Pons (tissue), 1 donor: ENCODE results near the gene PI16.
A peak's percentile ranks its signal among the peaks of the same experiment; 100 is the strongest.
"Not testable (repeated sequence)": the region's sequence is repeated elsewhere in the genome, so short reads cannot be mapped to it uniquely, and the experiment has no call there.

ENCODE experiments used
- DNase-seq: peaks from one replicate; pipeline ENCODE4 v3.0.0-alpha.2; 2016; ENCODE audit warnings: low spot score

The PI16 gene

GRCh38 chr6:36929152-36929551 lies 25.4 kb upstream of the PI16 start:
- no peak for DNase-seq

- DNase-seq, result no peak
Observed at GRCh38 chr6:36929607-36930006, 24.9 kb upstream of the PI16 start.

- no peak for DNase-seq
Observed at GRCh38 chr6:36930483-36930882, 24.1 kb upstream of the PI16 start.

GRCh38 chr6:36933102-36933501 lies 21.4 kb upstream of the PI16 start:
- DNase-seq, result no peak

- DNase-seq, result no peak
Observed at GRCh38 chr6:36933519-36933918, 21.0 kb upstream of the PI16 start.

- DNase-seq, result no peak
Observed at GRCh38 chr6:36934901-36935300, 19.6 kb upstream of the PI16 start.

GRCh38 chr6:36936824-36937223 lies 17.7 kb upstream of the PI16 start:
- DNase-seq, result no peak

- no peak for DNase-seq
Observed at GRCh38 chr6:36937896-36938295, 16.6 kb upstream of the PI16 start.

- no peak for DNase-seq
Observed at GRCh38 chr6:36938536-36938935, 16.0 kb upstream of the PI16 start.

- DNase-seq, result not testable (repeated sequence)
Observed at GRCh38 chr6:36939005-36939404, 15.5 kb upstream of the PI16 start.

GRCh38 chr6:36940027-36940426 lies 14.5 kb upstream of the PI16 start:
- DNase-seq, result no peak

- not testable (repeated sequence) for DNase-seq
Observed at GRCh38 chr6:36941561-36941960, 13.0 kb upstream of the PI16 start.

- not testable (repeated sequence) for DNase-seq
Observed at GRCh38 chr6:36942329-36942728, 12.2 kb upstream of the PI16 start.

- no peak for DNase-seq
Observed at GRCh38 chr6:36944650-36945049, 9.9 kb upstream of the PI16 start.

- DNase-seq, result no peak
Observed at GRCh38 chr6:36945301-36945700, 9.2 kb upstream of the PI16 start.

- no peak for DNase-seq
Observed at GRCh38 chr6:36946526-36946925, 8.0 kb upstream of the PI16 start.

- DNase-seq, result peak; percentile 99
Observed at GRCh38 chr6:36947570-36948351, 6.8 kb upstream of the PI16 start.

GRCh38 chr6:36949076-36949475 lies 5.5 kb upstream of the PI16 start:
- DNase-seq, result not testable (repeated sequence)

- no peak for DNase-seq
Observed at GRCh38 chr6:36949636-36950035, 4.9 kb upstream of the PI16 start.

- DNase-seq, result no peak
Observed at GRCh38 chr6:36953931-36954261, 642 bp upstream of the PI16 start.

GRCh38 chr6:36955136-36955535 lies 598 bp downstream of the PI16 start:
- DNase-seq, result no peak

- DNase-seq, result no peak
Observed at GRCh38 chr6:36955671-36956445, 1.3 kb downstream of the PI16 start.

- DNase-seq, result no peak
Observed at GRCh38 chr6:36956446-36956820, 1.9 kb downstream of the PI16 start.
